Heart left ventricle (tissue), 16 donors: ENCODE data around the gene IL22RA1. TPM values are rescaled to one million over a fixed set of nuclear protein-coding genes. Genes with fewer than 3 reads are reported as not detected.

Experiments
- ATAC-seq, 4 donors: fragments of 200-7000 bp; cut with Tn5 transposase; one replicate each; pipeline ENCODE4 v1.9.1; 2020 to 2022; ENCODE audit warnings: moderate library complexity in 4 of 4, mild to moderate bottlenecking in 3 of 4, moderate number of reproducible peaks in 1 of 4
- DNase-seq, 5 donors: peaks; one replicate each; pipeline ENCODE4 v3.0.0-alpha.2; 2020
- H3K27ac ChIP-seq, 12 donors: fragments of 200-600 bp; sonication (generic) in 4 of 12; one replicate each; pipeline versions ENCODE4 v1.5.0 to v1.8.0; 2016 to 2022; ENCODE audit warnings: mild to moderate bottlenecking in 2 of 12
- H3K27me3 ChIP-seq, 9 donors: fragments of 200-600 bp; sonication (generic) in 2 of 9; one replicate each; pipeline versions ENCODE4 v1.5.1 to v1.8.0; 2016 to 2022; ENCODE audit warnings: mild to moderate bottlenecking in 3 of 9
- H3K36me3 ChIP-seq, 9 donors: fragments of 200-600 bp; sonication (generic) in 2 of 9; one replicate each; pipeline versions ENCODE4 v1.5.0 to v1.8.0; 2018 to 2022; ENCODE audit warnings: mild to moderate bottlenecking in 2 of 9
- H3K4me1 ChIP-seq, 12 donors: fragments of 200-600 bp; sonication (generic) in 4 of 12; one replicate each; pipeline versions ENCODE4 v1.5.0 to v1.8.0; 2016 to 2022; ENCODE audit warnings: mild to moderate bottlenecking in 3 of 12
- H3K4me3 ChIP-seq, 12 donors: fragments of 200-600 bp; sonication (generic) in 4 of 12; one replicate each; pipeline versions ENCODE4 v1.5.0 to v1.8.0; 2017 to 2022; ENCODE audit warnings: mild to moderate bottlenecking in 9 of 12, moderate library complexity in 4 of 12
- H3K9me3 ChIP-seq, 12 donors: fragments of 200-600 bp; sonication (generic) in 4 of 12; one replicate each; pipeline versions ENCODE4 v1.5.0 to v1.8.0; 2016 to 2022; ENCODE audit warnings: mild to moderate bottlenecking in 1 of 12
- CTCF ChIP-seq, 12 donors: fragments of 200-600 bp; sonication (generic) in 4 of 12; IDR thresholded peaks; one replicate each; pipeline versions ENCODE4 v1.5.0 to v1.8.0; 2018 to 2022; ENCODE audit warnings: antibody characterized with exemption in 12 of 12, mild to moderate bottlenecking in 5 of 12
- POLR2A ChIP-seq, 2 donors: fragments of 450-650 bp; IDR thresholded peaks; one replicate each; pipeline ENCODE4 v1.6.1; 2017; ENCODE audit warnings: antibody characterized with exemption in 2 of 2, mild to moderate bottlenecking in 2 of 2, moderate library complexity in 2 of 2
- WGBS, 4 donors: extraction: QIAGEN DNeasy Blood & Tissue Kit in 2 of 4; methylation state at CpG; one replicate each; pipeline versions ENCODE4 v1.1.5 to v1.1.7; 2013 to 2018; 5-methylcytosine and 5-hydroxymethylcytosine counted together
- intact Hi-C, 10 donors: fragments of 100-400 bp; cut with DNase I; formaldehyde crosslinking; loops; one replicate each; pipeline versions ENCODE4 v1.11.1 to v1.14.2; 2022
- polyA plus RNA-seq, 2 donors: library from polyadenylated mRNA; stranded (reverse); fragments of 200-250 nt; gene quantifications; one replicate each; pipeline ENCODE4 v1.2.3, GENCODE V29; 2013
- total RNA-seq, 9 donors: library from RNA; depleted of rRNA in 2 of 9; stranded (reverse); fragments of >200 nt in 2 of 9; fragmentation: NEBNext Ultra II Directional in 3 of 9; extraction: Animal tissue kit (Norgen Biotek cat#: 25700) in 3 of 9; gene quantifications; one replicate each; pipeline versions ENCODE4 v1.1.0 to v1.2.4, GENCODE V29; 2016 to 2023
- donor health status: ischemic (EF 13 %, LVEDD 7.1; RV severe dilation, severe dysfunction).
- donor health status: healthy with polysubstance abuse.
- donor health status: DM: no; HTN: yes; CAD: no.
- donor health status: DM: no; HTN: no; CAD: no.
- donor health status: ischemic (EF 25% LVEDD 6.9; RV normal size, moderate dysfunction).
- donor health status: ischemic (EF 25% LVEDD 5.7; RV mildly dilated, moderate dysfunction).
- donor health status: healthy.
- donor health status: DM: yes; HTN: yes; CAD: no.
- donor health status: ischemic (EF 35%, LVEDD 5.7; RV mildly dilated, moderate dysfunction).
- donor health status: nonischemic (EF 11% LVEDD 7.7; RV severe dilation, severe dysfunction).
- donor health status: DM: yes; HTN: yes; CAD: no.
- donor health status: PGD.
- donor health status: ischemic (EF 29% LVEDD 5.4; RV normal size, mild dysfunction).
- donor health status: nonischemic (EF 23%, LVEDD 6.1; RV moderate dilation, normal function).

Gene IL22RA1
- total and polyA plus RNA-seq, 11 donors, result 0.04 to 1.3 (median 0.36) TPM; not detected in 3

DNA sequence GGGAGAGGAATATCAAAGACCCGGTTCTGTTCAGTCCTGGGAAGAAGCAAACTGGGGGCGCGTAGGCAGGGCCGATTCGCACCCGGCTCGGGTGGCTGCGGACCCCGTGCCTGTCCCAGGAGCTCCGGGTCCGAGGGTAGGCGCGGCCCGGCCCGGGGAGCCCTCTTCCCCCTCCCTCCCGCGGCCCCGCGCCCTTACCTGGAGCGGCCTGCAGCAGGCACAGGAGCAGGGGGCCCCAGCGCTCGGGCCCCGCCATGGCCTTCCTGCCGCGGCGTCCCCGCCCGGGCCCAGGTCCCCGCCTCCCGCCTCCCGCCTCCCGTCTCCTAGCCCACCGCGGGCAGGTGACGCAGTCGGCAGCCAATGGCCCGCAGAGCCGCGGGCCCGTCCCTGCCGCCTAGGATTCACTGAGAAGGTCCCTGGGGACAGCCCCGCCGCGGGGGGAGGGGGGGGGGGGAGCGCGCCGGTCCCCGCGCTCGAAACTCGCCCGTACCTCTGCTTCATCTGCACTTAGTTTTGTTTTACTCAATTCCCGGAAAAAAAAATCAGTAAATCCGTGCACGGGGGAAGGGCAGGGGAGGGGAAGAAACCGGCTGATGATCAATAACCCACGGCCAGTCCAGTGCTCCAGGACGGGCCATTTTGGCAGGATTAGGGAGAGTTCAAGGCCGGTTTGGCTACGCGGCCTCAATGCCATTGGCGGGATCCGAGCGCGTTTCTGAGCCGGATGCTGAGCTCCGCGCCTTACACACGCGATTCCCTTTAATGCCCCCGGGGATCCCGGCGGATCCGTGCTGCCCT is 44.3 kb upstream of the IL22RA1 start, which contains the start of gene IFNLR1:
TSS of gene IFNLR1 (minus strand) at position 297 of the 798 bp plus-strand sequence. CDS start at position 256, 41 bp downstream.
- Histone ChIP-seq H3K4me3 (peak within 1 kb of the TSS; percentile 33 to 75 (median 57)), H3K36me3 (no peaks in the 10 kb centered on the region), H3K27ac (peak within 1 kb of the TSS in 8 of 12 donors; percentile 5 to 81 (median 40)), H3K27me3 (peaks cover 0 to 28% (median 5%) of the 10 kb centered on the region in 9 donors), H3K4me1 (peaks cover 0 to 45% (median 8%) of the 10 kb centered on the region in 12 donors), H3K9me3 (no peaks in the 10 kb centered on the region)
- DNase-seq, result peak; percentile 42 to 81 (median 61)
- TF ChIP-seq POLR2A (IDR thresholded peaks at IDR 0.05), result no peak
- no peak for TF ChIP-seq CTCF (IDR thresholded peaks at IDR 0.05)
- WGBS, 4 donors, result 1 to 2% (median 1%) methylated on average over 41 to 74 of the region's 74 CpGs
- ATAC-seq, result peak; percentile 42 to 86 (median 82)
- intact Hi-C loops, result loop anchor here in 1 of 10 donors (5.0 kb wide), 1 partner anchor 115 kb away; no protein-coding TSS in a partner anchor

DNA sequence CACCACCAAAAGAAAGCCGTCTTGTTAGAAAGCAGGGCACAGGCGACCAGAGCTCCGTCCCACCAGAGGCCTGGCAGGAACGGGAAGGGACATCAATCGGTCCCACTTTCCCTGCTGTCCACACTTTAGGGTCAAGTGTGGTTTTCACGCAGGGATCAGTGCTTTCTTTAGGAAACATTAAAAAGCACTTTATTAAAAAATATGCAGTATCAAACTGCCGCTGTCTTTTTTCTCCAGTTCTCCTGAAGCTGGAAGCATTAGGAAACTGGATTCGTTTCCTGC is 43.7 kb upstream of the IL22RA1 start:
- intact Hi-C loops, result loop anchor here in 1 of 10 donors (5.0 kb wide), 1 partner anchor 114 kb away; no protein-coding TSS in a partner anchor
- peaks cover 0 to 39% (median 8%) of the 10 kb centered on the region in 12 donors for H3K4me1 ChIP-seq
- peak overlapping the region in 6 of 12 donors; percentile 21 to 81 (median 53) for H3K27ac ChIP-seq
- H3K9me3 ChIP-seq, result no peaks in the 10 kb centered on the region
- ATAC-seq (no peak), DNase-seq (no peak)
- peak overlapping the region; percentile 33 to 75 (median 57) for H3K4me3 ChIP-seq
- TF ChIP-seq CTCF (IDR thresholded peaks at IDR 0.05), result no peak
- no peak for TF ChIP-seq POLR2A (IDR thresholded peaks at IDR 0.05)
- no peaks in the 10 kb centered on the region for H3K36me3 ChIP-seq
- WGBS, 4 donors, result 40 to 55% (median 42%) methylated on average over 8 of the region's 8 CpGs
- H3K27me3 ChIP-seq, result peaks cover 0 to 28% (median 5%) of the 10 kb centered on the region in 9 donors

GRCh38 chr1:24186031-24186710 is 43.2 kb upstream of the IL22RA1 start:
- ATAC-seq (no peak), DNase-seq (no peak)
- H3K27ac ChIP-seq, result peak overlapping the region in 1 of 12 donors; percentile 81

More at GRCh38 chr1:24186031-24186710, 43.2 kb upstream of the IL22RA1 start:
- no peaks in the 10 kb centered on the region for H3K36me3 ChIP-seq
- H3K9me3 ChIP-seq, result no peaks in the 10 kb centered on the region
- intact Hi-C loops, result loop anchor here in 1 of 10 donors (5.0 kb wide), 1 partner anchor 114 kb away; no protein-coding TSS in a partner anchor
- peaks cover 0 to 35% (median 8%) of the 10 kb centered on the region in 12 donors for H3K4me1 ChIP-seq
- WGBS, 4 donors, result 85 to 90% (median 87%) methylated on average over 13 of the region's 13 CpGs
- peaks cover 0 to 28% (median 5%) of the 10 kb centered on the region in 9 donors for H3K27me3 ChIP-seq
- TF ChIP-seq POLR2A (IDR thresholded peaks at IDR 0.05), result no peak
- TF ChIP-seq CTCF (IDR thresholded peaks at IDR 0.05), result no peak
- H3K4me3 ChIP-seq, result peak overlapping the region in 3 of 12 donors; percentile 33 to 75 (median 68)
